H7 (cell line): ENCODE data around the gene ABCG5. TPM values are rescaled to one million over a fixed set of nuclear protein-coding genes. Genes with fewer than 3 reads are reported as not detected.

Experiments used
- DNase-seq: peaks from one replicate; pipeline ENCODE4 v3.0.0; 2012
- H3K27me3 ChIP-seq: 2 replicates; pipeline ENCODE4 v1.6.0; 2011; ENCODE audit warnings: mild to moderate bottlenecking, low read length; ENCODE audit not compliant: control insufficient read depth, insufficient read depth
- H3K36me3 ChIP-seq: replicated peaks from 2 replicates; pipeline ENCODE4 v1.5.1; 2011; ENCODE audit warnings: low read length; ENCODE audit not compliant: control insufficient read depth, insufficient read depth
- H3K4me3 ChIP-seq: 2 replicates; pipeline ENCODE4 v1.5.1; 2011; ENCODE audit warnings: low read depth, mild to moderate bottlenecking, control low read depth, low read length, moderate library complexity; ENCODE audit not compliant: insufficient read depth
- total RNA-seq: library from RNA; depleted of rRNA; stranded (reverse); fragments of >200 nt; shearing (Covaris generic); gene quantifications from 2 replicates; pipeline ENCODE4 v1.2.3, GENCODE V29; 2014

ABCG5 gene
- total RNA-seq, 1 experiment from 2014 or later: not detected

GRCh38 chr2:43810452-43810851, 28.2 kb downstream of the ABCG5 start:
- DNase-seq: no peak
- no peak overlapping the region for H3K4me3 ChIP-seq
- no peaks in the 10 kb centered on the region for H3K36me3 ChIP-seq
- H3K27me3 ChIP-seq: no peaks in the 10 kb centered on the region

GRCh38 chr2:43806719-43807031, 32.0 kb downstream of the ABCG5 start:
- Histone ChIP-seq H3K4me3 (no peak overlapping the region), H3K27me3 (no peaks in the 10 kb centered on the region), H3K36me3 (no peaks in the 10 kb centered on the region)
- DNase-seq: no peak

- no peaks in the 10 kb centered on the region for H3K36me3 ChIP-seq
- DNase-seq: no peak
Measured at GRCh38 chr2:43803113-43803512, 35.5 kb downstream of the ABCG5 start.

GRCh38 chr2:43802135-43802534, 36.5 kb downstream of the ABCG5 start:
- no peaks in the 10 kb centered on the region for H3K36me3 ChIP-seq
- no peak for DNase-seq
- no peak overlapping the region for H3K4me3 ChIP-seq
- H3K27me3 ChIP-seq: no peaks in the 10 kb centered on the region

More at GRCh38 chr2:43803113-43803512, 35.5 kb downstream of the ABCG5 start:
- Histone ChIP-seq H3K27me3 (no peaks in the 10 kb centered on the region), H3K4me3 (no peak overlapping the region)

- no peaks in the 10 kb centered on the region for H3K27me3 ChIP-seq
- no peak overlapping the region for H3K4me3 ChIP-seq
- H3K36me3 ChIP-seq: no peaks in the 10 kb centered on the region
- no peak for DNase-seq
Measured at GRCh38 chr2:43800894-43801293, 37.7 kb downstream of the ABCG5 start.

- Histone ChIP-seq H3K4me3 (no peak overlapping the region), H3K27me3 (no peaks in the 10 kb centered on the region), H3K36me3 (no peaks in the 10 kb centered on the region)
- peak; percentile 17 for DNase-seq
Measured at GRCh38 chr2:43798300-43798699, 40.3 kb downstream of the ABCG5 start.

- H3K27me3 ChIP-seq: no peaks in the 10 kb centered on the region
- H3K36me3 ChIP-seq: no peaks in the 10 kb centered on the region
- no peak for DNase-seq
- no peak overlapping the region for H3K4me3 ChIP-seq
Measured at GRCh38 chr2:43796206-43796605, 42.4 kb downstream of the ABCG5 start.

GRCh38 chr2:43794956-43795355, 43.7 kb downstream of the ABCG5 start:
- DNase-seq: no peak
- no peak overlapping the region for H3K4me3 ChIP-seq
- no peaks in the 10 kb centered on the region for H3K27me3 ChIP-seq
- H3K36me3 ChIP-seq: no peaks in the 10 kb centered on the region

- no peak overlapping the region for H3K4me3 ChIP-seq
- no peaks in the 10 kb centered on the region for H3K36me3 ChIP-seq
- H3K27me3 ChIP-seq: no peaks in the 10 kb centered on the region
- no peak for DNase-seq
Measured at GRCh38 chr2:43792653-43793052, 46.0 kb downstream of the ABCG5 start.

GRCh38 chr2:43791035-43791765, 47.4 kb downstream of the ABCG5 start:
- no peaks in the 10 kb centered on the region for H3K36me3 ChIP-seq
- DNase-seq: no peak
- H3K4me3 ChIP-seq: no peak overlapping the region
- H3K27me3 ChIP-seq: no peaks in the 10 kb centered on the region

- Histone ChIP-seq H3K36me3 (no peaks in the 10 kb centered on the region), H3K27me3 (no peaks in the 10 kb centered on the region), H3K4me3 (no peak overlapping the region)
- DNase-seq: no peak
Measured at GRCh38 chr2:43790147-43790546, 48.5 kb downstream of the ABCG5 start.

GRCh38 chr2:43788646-43789045, 50.0 kb downstream of the ABCG5 start:
- Histone ChIP-seq H3K36me3 (no peaks in the 10 kb centered on the region), H3K27me3 (no peaks in the 10 kb centered on the region), H3K4me3 (no peak overlapping the region)
- no peak for DNase-seq

GRCh38 chr2:43787895-43788294, 50.7 kb downstream of the ABCG5 start:
- Histone ChIP-seq H3K27me3 (no peaks in the 10 kb centered on the region), H3K4me3 (no peak overlapping the region), H3K36me3 (no peaks in the 10 kb centered on the region)
- no peak for DNase-seq

GRCh38 chr2:43778233-43778632, 60.4 kb downstream of the ABCG5 start:
- DNase-seq: no peak
- Histone ChIP-seq H3K27me3 (no peaks in the 10 kb centered on the region), H3K4me3 (no peak overlapping the region), H3K36me3 (no peaks in the 10 kb centered on the region)

GRCh38 chr2:43777306-43777926, 61.2 kb downstream of the ABCG5 start:
- Histone ChIP-seq H3K4me3 (no peak overlapping the region), H3K36me3 (no peaks in the 10 kb centered on the region), H3K27me3 (no peaks in the 10 kb centered on the region)
- no peak for DNase-seq
